GM18868 (cell line): ENCODE data around the gene SPECC1.

Experiments used
- ATAC-seq: cut with Tn5 transposase; IDR thresholded peaks from one replicate; pipeline ENCODE4 v1.9.1; 2021; ENCODE audit warnings: mild to moderate bottlenecking, moderate library complexity; ENCODE audit not compliant: unreplicated experiment

The SPECC1 gene

GRCh38 chr17:20200865-20201458, 191.8 kb downstream of the SPECC1 start:
- ATAC-seq = no peak

GRCh38 chr17:20202141-20202621, 193.0 kb downstream of the SPECC1 start:
- ATAC-seq = no peak

GRCh38 chr17:20203018-20203417, 193.9 kb downstream of the SPECC1 start:
- no peak for ATAC-seq

- peak; percentile 74 for ATAC-seq
Observed at GRCh38 chr17:20203761-20204263, 194.7 kb downstream of the SPECC1 start.

GRCh38 chr17:20205609-20206008, 196.4 kb downstream of the SPECC1 start:
- no peak for ATAC-seq

GRCh38 chr17:20206068-20206467, 196.9 kb downstream of the SPECC1 start:
- no peak for ATAC-seq

GRCh38 chr17:20206591-20206990, 197.4 kb downstream of the SPECC1 start:
- no peak for ATAC-seq

GRCh38 chr17:20207262-20207985, 198.3 kb downstream of the SPECC1 start:
- no peak for ATAC-seq

- ATAC-seq = no peak
Observed at GRCh38 chr17:20208717-20209116, 199.6 kb downstream of the SPECC1 start.

- no peak for ATAC-seq
Observed at GRCh38 chr17:20210180-20210579, 201.0 kb downstream of the SPECC1 start.

GRCh38 chr17:20210614-20211013, 201.5 kb downstream of the SPECC1 start:
- ATAC-seq = no peak

GRCh38 chr17:20211246-20211645, 202.1 kb downstream of the SPECC1 start:
- no peak for ATAC-seq

- no peak for ATAC-seq
Observed at GRCh38 chr17:20213449-20213848, 204.3 kb downstream of the SPECC1 start.

GRCh38 chr17:20214794-20215193, 205.6 kb downstream of the SPECC1 start:
- ATAC-seq = no peak

- no peak for ATAC-seq
Observed at GRCh38 chr17:20216154-20216815, 207.1 kb downstream of the SPECC1 start.

- ATAC-seq = no peak
Observed at GRCh38 chr17:20216853-20217252, 207.7 kb downstream of the SPECC1 start.

- ATAC-seq = no peak
Observed at GRCh38 chr17:20217677-20218076, 208.5 kb downstream of the SPECC1 start.

GRCh38 chr17:20218272-20218671, 209.1 kb downstream of the SPECC1 start:
- no peak for ATAC-seq

- no peak for ATAC-seq
Observed at GRCh38 chr17:20223808-20224328, 214.7 kb downstream of the SPECC1 start.

- no peak for ATAC-seq
Observed at GRCh38 chr17:20224379-20224778, 215.2 kb downstream of the SPECC1 start.
